PFSK-1 (cell line): ENCODE results near the gene FAM9C.

Source experiments
- FOXP2 ChIP-seq: optimal IDR thresholded peaks from 2 replicates; pipeline ENCODE3; 2011; ENCODE audit warnings: borderline replicate concordance, control low read depth, inconsistent platforms; ENCODE audit not compliant: insufficient read depth; ENCODE audit errors: extremely low read length, extremely low read depth
- POLR2AphosphoS5 ChIP-seq: IDR thresholded peaks from 2 replicates; pipeline ENCODE4 v1.6.1; 2012; ENCODE audit warnings: low read depth, mild to moderate bottlenecking, control low read depth, low read length, moderate library complexity
- REST ChIP-seq, 2 experiments: IDR thresholded peaks; 2 replicates each; pipeline versions ENCODE4 v1.6.1 to v1.8.0; 2011 to 2012; ENCODE audit warnings: low read depth in 2 of 2, low read length in 2 of 2, control low read depth in 1 of 2, inconsistent platforms in 1 of 2, mild to moderate bottlenecking in 1 of 2, moderate library complexity in 1 of 2; ENCODE audit not compliant: insufficient read depth in 1 of 2
- SIN3A ChIP-seq: IDR thresholded peaks from 2 replicates; pipeline ENCODE4 v1.6.1; 2012; ENCODE audit warnings: mild to moderate bottlenecking, low read length, moderate library complexity, borderline replicate concordance; ENCODE audit not compliant: insufficient read depth
- TAF1 ChIP-seq: IDR thresholded peaks from 2 replicates; pipeline ENCODE4 v1.6.1; 2012; ENCODE audit warnings: low read length, control low read depth, borderline replicate concordance; ENCODE audit not compliant: insufficient read depth

The FAM9C gene

DNA sequence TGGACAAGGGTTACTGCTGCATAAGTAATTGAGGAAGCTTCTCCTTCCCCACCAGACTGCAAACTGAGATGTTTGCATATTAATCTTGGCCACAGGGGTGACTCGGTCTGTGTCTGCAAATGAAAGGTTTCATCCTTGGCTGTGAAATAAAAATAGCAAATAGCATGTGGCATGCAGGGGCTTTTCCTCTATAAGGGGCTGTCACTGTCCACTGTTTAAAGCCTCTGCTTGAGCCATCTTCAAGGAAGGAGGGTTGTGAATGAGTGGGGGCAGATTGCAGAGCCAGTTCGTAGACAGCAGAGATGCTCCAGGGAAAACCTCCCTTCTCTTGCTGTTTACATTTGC, 36.3 kb downstream of the FAM9C start:
- TF ChIP-seq POLR2AphosphoS5: no peak
- TF ChIP-seq FOXP2: no peak
- no peak for TF ChIP-seq TAF1
- TF ChIP-seq SIN3A: no peak
- TF ChIP-seq REST (IDR thresholded peaks at IDR 0.05; ENCODE audit: insufficient read depth in 1 of 2, low read depth in 2 of 2, low read length in 2 of 2): peak in 1 of 2 experiments; percentile 80; a peak in 2 of 4 replicates

- TF ChIP-seq SIN3A (no peak), POLR2AphosphoS5 (no peak)
Observed at GRCh38 chrX:13007519-13008188, 36.8 kb downstream of the FAM9C start.

DNA sequence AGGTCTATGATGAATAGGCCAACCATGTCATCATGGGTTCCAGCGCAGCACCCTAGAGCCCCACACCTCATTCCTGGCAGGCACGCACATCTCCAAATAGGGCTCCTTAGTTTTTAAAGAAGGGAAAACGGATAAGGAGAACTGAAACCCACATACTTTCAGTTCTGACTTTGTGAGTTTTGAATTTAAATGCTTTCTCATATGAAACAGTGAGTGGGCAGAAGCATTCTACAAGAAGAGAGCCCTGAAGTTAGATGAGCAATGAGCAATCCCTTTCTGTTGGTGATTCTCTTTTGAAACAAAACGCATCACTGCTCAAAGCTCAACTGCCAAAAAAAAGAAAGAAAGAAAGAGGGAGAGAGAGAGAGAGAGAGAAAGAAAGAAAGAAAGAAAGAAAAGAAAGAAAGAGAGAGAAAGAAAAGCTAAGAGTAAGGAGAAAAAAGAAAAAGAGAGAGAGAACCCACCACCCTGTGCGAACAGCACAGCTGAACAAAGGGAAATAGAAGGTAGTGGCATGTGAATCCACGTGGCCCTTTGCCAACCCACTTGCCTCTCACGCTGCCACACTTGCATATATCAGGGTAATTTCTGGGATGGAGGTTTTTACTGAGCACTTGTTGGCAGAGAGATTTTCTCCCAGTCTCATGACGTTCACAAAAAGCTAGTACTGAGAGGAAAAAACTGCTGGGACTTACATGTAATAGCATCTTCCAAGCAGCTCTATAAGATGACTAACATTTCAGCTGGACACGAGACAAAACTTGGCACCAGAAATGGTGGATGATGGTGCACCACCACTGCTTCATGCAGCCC, 38.6 kb downstream of the FAM9C start:
- TF ChIP-seq TAF1: no peak
- no peak for TF ChIP-seq POLR2AphosphoS5
- TF ChIP-seq REST (IDR thresholded peaks at IDR 0.05; ENCODE audit: insufficient read depth in 1 of 2, low read depth in 2 of 2, low read length in 2 of 2): no peak
- no peak for TF ChIP-seq FOXP2

GRCh38 chrX:13001961-13002671, 42.3 kb downstream of the FAM9C start:
- no peak for TF ChIP-seq TAF1
- no peak for TF ChIP-seq POLR2AphosphoS5
- no peak for TF ChIP-seq REST (IDR thresholded peaks at IDR 0.05; ENCODE audit: insufficient read depth in 1 of 2, low read depth in 2 of 2, low read length in 2 of 2)
- TF ChIP-seq SIN3A: no peak
- no peak for TF ChIP-seq FOXP2

GRCh38 chrX:13001097-13001496, 43.3 kb downstream of the FAM9C start:
- TF ChIP-seq REST (IDR thresholded peaks at IDR 0.05; ENCODE audit: insufficient read depth in 1 of 2, low read depth in 2 of 2, low read length in 2 of 2) (no peak), SIN3A (no peak), TAF1 (no peak), POLR2AphosphoS5 (no peak), FOXP2 (no peak)
